AG04449 (cell line): Measurements from ENCODE around the gene KIF26B.
"Not testable (repeated sequence)": the region's sequence is repeated elsewhere in the genome, so short reads cannot be mapped to it uniquely, and the experiment has no call there.

Experiments used
- CTCF ChIA-PET: fragments of 350-600 bp; formaldehyde crosslinking; extraction: SDS; loops from one replicate; lab custom pipeline; 2021; ENCODE audit warnings: antibody characterized with exemption; lab: Yijun Ruan, JAX
- POLR2A ChIA-PET: fragments of 400-600, 350-600 bp; formaldehyde crosslinking; extraction: SDS; loops from one replicate; lab custom pipeline; 2020; ENCODE audit warnings: antibody characterized with exemption, inconsistent platforms; lab: Yijun Ruan, JAX
- DNase-seq: peaks from one replicate; pipeline ENCODE4 v3.0.0-alpha.2; 2010; ENCODE audit warnings: low read depth, low spot score
- H3K4me3 ChIP-seq: 2 replicates; pipeline ENCODE4 v1.5.1; 2011; ENCODE audit warnings: low read depth, mild to moderate bottlenecking, control low read depth, low read length
- TF ChIP-seq, protein P1 (sequence below): IDR thresholded peaks from one replicate; pipeline ENCODE4 v1.5.1; 2011; ENCODE audit warnings: mild to moderate bottlenecking, moderate library complexity, low read length, control low read depth, inconsistent platforms; ENCODE audit not compliant: insufficient read depth; ENCODE audit errors: missing control alignments

The KIF26B gene

DNA sequence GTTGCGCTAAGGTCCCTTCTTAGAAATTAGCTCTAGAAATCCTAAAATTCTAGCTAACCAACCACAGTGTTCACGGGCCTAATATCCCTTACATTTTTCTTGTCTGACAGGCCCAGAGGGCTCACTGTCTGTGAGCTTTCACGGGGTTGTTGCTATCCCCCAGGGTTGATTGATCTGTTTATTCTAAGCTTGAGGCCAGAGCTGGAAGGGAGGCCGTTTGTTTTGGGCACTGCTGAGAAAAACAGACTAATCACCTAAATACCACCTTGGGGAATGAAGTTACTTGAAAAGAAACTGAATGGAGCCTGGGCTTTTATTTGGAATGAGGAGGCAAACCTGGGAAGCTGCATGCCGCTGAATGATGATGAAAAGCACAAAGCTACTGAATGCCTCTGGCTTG lies 162.4 kb downstream of the KIF26B start:
- ChIA-PET POLR2A (no interaction called here), CTCF (interaction anchor here (0.9 kb wide), 1 partner anchor 13 kb away, joined by 3 read pairs; no protein-coding TSS in a partner anchor)
- H3K4me3 ChIP-seq, result no peak overlapping the region
- DNase-seq, result no peak
- TF ChIP-seq, protein P1, sequence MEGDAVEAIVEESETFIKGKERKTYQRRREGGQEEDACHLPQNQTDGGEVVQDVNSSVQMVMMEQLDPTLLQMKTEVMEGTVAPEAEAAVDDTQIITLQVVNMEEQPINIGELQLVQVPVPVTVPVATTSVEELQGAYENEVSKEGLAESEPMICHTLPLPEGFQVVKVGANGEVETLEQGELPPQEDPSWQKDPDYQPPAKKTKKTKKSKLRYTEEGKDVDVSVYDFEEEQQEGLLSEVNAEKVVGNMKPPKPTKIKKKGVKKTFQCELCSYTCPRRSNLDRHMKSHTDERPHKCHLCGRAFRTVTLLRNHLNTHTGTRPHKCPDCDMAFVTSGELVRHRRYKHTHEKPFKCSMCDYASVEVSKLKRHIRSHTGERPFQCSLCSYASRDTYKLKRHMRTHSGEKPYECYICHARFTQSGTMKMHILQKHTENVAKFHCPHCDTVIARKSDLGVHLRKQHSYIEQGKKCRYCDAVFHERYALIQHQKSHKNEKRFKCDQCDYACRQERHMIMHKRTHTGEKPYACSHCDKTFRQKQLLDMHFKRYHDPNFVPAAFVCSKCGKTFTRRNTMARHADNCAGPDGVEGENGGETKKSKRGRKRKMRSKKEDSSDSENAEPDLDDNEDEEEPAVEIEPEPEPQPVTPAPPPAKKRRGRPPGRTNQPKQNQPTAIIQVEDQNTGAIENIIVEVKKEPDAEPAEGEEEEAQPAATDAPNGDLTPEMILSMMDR, result no peak

- ChIA-PET CTCF (no interaction called here), POLR2A (no interaction called here)
- H3K4me3 ChIP-seq, result no peak overlapping the region
- no peak for DNase-seq
- TF ChIP-seq, protein P1, result no peak
These were observed 164.3 kb downstream of the KIF26B start for GRCh38 chr1:245319094-245319493.

GRCh38 chr1:245322673-245323072 lies 167.9 kb downstream of the KIF26B start:
- H3K4me3 ChIP-seq, result no peak overlapping the region
- DNase-seq, result no peak
- TF ChIP-seq, protein P1, result no peak
- POLR2A ChIA-PET, result no interaction called here
- CTCF ChIA-PET, result interaction anchor here (0.6 to 1.2 kb wide), 2 partner anchors 165 to 683 kb away, joined by 3 read pairs; no protein-coding TSS in a partner anchor

DNA sequence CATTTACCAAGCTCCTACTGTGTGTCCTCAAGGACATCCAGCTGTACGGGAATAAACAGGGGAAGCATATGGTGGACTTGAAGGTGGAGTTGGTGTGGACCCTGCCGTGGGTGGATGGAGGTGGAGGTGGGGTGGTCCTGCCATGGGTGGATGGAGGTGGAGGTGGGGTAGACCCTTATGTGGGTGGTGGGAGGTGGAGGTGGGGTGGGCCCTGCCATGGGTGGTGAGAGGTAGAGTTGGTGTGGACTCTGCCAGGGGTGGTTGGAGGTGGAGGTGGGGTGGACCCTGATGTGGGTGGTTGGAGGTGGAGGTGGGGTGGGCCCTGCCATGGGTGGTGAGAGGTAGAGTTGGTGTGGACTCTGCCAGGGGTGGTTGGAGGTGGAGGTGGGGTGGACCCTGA lies 169.0 kb downstream of the KIF26B start:
- H3K4me3 ChIP-seq, POLR2A ChIA-PET, DNase-seq, CTCF ChIA-PET: not testable (repeated sequence)

DNA sequence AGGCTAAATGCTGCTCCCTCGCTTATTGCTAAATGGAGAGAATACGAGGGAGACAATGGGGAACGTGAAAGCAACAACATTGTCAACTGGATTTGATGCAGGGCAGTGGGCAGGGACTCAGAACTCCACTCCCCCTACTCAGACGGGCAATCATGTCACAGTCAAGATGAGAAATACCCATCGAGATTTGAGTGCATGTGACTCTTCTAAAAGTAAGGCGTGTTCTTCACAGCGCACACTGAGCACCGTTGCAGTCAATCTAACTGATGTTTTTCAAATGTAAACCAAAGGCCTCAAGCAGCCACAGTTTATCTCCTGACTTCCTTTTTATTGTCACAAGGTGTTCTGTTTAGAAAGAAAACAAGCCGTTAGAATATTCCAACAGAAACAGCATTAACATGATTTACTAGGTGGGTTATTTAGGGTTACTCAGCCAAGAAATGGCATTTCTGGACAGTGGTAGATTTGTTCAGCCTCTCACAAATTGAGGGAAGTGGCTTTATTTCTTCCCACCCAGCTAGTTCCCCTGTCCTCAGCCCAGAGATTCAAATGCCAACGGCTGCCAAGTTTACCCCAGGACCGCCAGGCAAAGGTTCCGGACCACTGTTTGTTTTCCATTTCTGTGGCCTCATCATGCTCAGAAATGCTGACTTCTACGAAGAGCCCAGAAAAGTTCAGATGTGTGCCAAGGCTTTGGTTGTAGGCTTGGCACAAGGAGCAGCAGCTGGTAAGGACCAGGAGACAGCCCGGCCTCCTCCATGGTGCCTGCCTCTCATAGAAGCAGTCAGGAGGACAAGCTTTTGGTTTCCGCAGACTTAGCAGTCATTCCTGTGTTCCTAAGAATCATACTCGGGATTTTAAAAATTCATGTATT lies 171.4 kb downstream of the KIF26B start:
- CTCF ChIA-PET, result no interaction called here
- POLR2A ChIA-PET, result no interaction called here
- no peak for DNase-seq
- TF ChIP-seq, protein P1, result no peak
- H3K4me3 ChIP-seq, result no peak overlapping the region

DNA sequence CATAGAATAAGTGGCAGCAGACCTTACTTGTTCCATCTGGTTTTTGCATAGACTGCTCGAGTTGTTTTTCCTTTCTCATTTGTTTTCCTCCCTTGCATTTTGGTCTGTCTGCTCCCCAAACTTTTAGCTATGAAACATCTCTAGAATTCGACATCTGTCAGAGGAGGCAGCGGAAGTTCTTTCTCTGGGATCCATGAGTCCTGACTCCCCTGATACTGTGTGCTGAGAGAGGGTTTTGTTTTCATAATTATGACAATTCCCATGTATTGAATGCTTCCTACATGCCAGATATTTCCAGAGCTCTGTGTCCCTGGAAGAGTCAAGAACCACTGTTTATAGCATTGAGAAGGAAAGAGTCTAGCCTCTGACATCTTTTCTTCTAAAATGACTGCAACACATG lies 172.6 kb downstream of the KIF26B start:
- TF ChIP-seq, protein P1, result no peak
- ChIA-PET POLR2A (no interaction called here), CTCF (interaction anchor here (2.0 kb wide), 1 partner anchor 14 kb away, joined by 4 read pairs; no protein-coding TSS in a partner anchor)
- H3K4me3 ChIP-seq, result no peak overlapping the region
- DNase-seq, result no peak
